ENCODE data around the gene NDUFAF8. TPM values are rescaled to one million over a fixed set of nuclear protein-coding genes. Genes with fewer than 3 reads are reported as not detected.
A peak's percentile ranks its signal among the peaks of the same experiment; 100 is the strongest.
"Not testable (repeated sequence)": the region's sequence is repeated elsewhere in the genome, so short reads cannot be mapped to it uniquely, and the experiment has no call there.

NDUFAF8 gene
- total RNA-seq, 1 donor from 2014 or later: 59.4 TPM

GRCh38 chr17:81219476-81220180, 19.5 kb upstream of the NDUFAF8 start:
- intact Hi-C loops (cut with DNase I): no loop called here
- DNase-seq: peak; percentile 31
- no peak for ATAC-seq (ENCODE audit: poor library complexity)

- ATAC-seq (ENCODE audit: poor library complexity) (no peak), DNase-seq (peak; percentile 42)
- intact Hi-C loops (cut with DNase I): no loop called here
Measured at GRCh38 chr17:81221371-81221841, 17.7 kb upstream of the NDUFAF8 start.

- ATAC-seq (ENCODE audit: poor library complexity): no peak
- peak; percentile 41 for DNase-seq
- intact Hi-C loops (cut with DNase I): no loop called here
Measured at GRCh38 chr17:81221842-81222619, 17.1 kb upstream of the NDUFAF8 start.

- DNase-seq (no peak), ATAC-seq (ENCODE audit: poor library complexity) (peak; percentile 2)
- intact Hi-C loops (cut with DNase I): no loop called here
Measured at GRCh38 chr17:81222620-81222905, 16.6 kb upstream of the NDUFAF8 start.

- intact Hi-C loops (cut with DNase I): no loop called here
- DNase-seq (peak; percentile 100), ATAC-seq (ENCODE audit: poor library complexity) (peak; percentile 98)
Measured at GRCh38 chr17:81222906-81223761, 16.0 kb upstream of the NDUFAF8 start, which contains the start of gene CEP131. Gene CEP131 (minus strand): TSS chr17:81222965. CDS start chr17:81220056, 2,909 bp downstream.

- intact Hi-C loops (cut with DNase I): no loop called here
- no peak for DNase-seq
- no peak for ATAC-seq (ENCODE audit: poor library complexity)
Measured at GRCh38 chr17:81223762-81224130, 15.4 kb upstream of the NDUFAF8 start.

- DNase-seq; intact Hi-C loops (cut with DNase I); ATAC-seq (ENCODE audit: poor library complexity): not testable (repeated sequence)
Measured at GRCh38 chr17:81227630-81228029, 11.5 kb upstream of the NDUFAF8 start.

- peak; percentile 7 for ATAC-seq (ENCODE audit: poor library complexity)
- DNase-seq: peak; percentile 34
- intact Hi-C loops (cut with DNase I): no loop called here
Measured at GRCh38 chr17:81228420-81228819, 10.7 kb upstream of the NDUFAF8 start.

GRCh38 chr17:81228834-81229665, 10.1 kb upstream of the NDUFAF8 start:
- DNase-seq: peak; percentile 43
- intact Hi-C loops (cut with DNase I): no loop called here
- ATAC-seq (ENCODE audit: poor library complexity): peak; percentile 5

- ATAC-seq (ENCODE audit: poor library complexity) (no peak), DNase-seq (no peak)
- intact Hi-C loops (cut with DNase I): no loop called here
Measured at GRCh38 chr17:81229666-81229920, 9.5 kb upstream of the NDUFAF8 start.

- intact Hi-C loops (cut with DNase I): no loop called here
- ATAC-seq (ENCODE audit: poor library complexity) (no peak), DNase-seq (peak; percentile 36)
Measured at GRCh38 chr17:81230043-81230820, 8.9 kb upstream of the NDUFAF8 start.

GRCh38 chr17:81231121-81231645, 7.9 kb upstream of the NDUFAF8 start:
- no peak for ATAC-seq (ENCODE audit: poor library complexity)

GRCh38 chr17:81231766-81232581, 7.1 kb upstream of the NDUFAF8 start:
- intact Hi-C loops (cut with DNase I): no loop called here
- DNase-seq: peak; percentile 34
- ATAC-seq (ENCODE audit: poor library complexity): no peak

More at GRCh38 chr17:81231121-81231645, 7.9 kb upstream of the NDUFAF8 start:
- DNase-seq: peak; percentile 25
- intact Hi-C loops (cut with DNase I): no loop called here

- intact Hi-C loops (cut with DNase I): no loop called here
- DNase-seq (peak; percentile 23), ATAC-seq (ENCODE audit: poor library complexity) (no peak)
Measured at GRCh38 chr17:81232616-81233241, 6.4 kb upstream of the NDUFAF8 start.

- ATAC-seq (ENCODE audit: poor library complexity) (no peak), DNase-seq (peak; percentile 35)
- intact Hi-C loops (cut with DNase I): no loop called here
Measured at GRCh38 chr17:81233316-81233715, 5.8 kb upstream of the NDUFAF8 start.

- ATAC-seq (ENCODE audit: poor library complexity): no peak
- intact Hi-C loops (cut with DNase I): no loop called here
- peak; percentile 26 for DNase-seq
Measured at GRCh38 chr17:81233811-81234505, 5.2 kb upstream of the NDUFAF8 start.
